Measurements from ENCODE around the gene ERH. TPM values are rescaled to one million over a fixed set of nuclear protein-coding genes. Genes with fewer than 3 reads are reported as not detected.

The ERH gene
- total and polyA plus RNA-seq, 2 donors (not counting 1 experiment from before 2014, with no cell fraction given), result 29.3 to 169 TPM

DNA sequence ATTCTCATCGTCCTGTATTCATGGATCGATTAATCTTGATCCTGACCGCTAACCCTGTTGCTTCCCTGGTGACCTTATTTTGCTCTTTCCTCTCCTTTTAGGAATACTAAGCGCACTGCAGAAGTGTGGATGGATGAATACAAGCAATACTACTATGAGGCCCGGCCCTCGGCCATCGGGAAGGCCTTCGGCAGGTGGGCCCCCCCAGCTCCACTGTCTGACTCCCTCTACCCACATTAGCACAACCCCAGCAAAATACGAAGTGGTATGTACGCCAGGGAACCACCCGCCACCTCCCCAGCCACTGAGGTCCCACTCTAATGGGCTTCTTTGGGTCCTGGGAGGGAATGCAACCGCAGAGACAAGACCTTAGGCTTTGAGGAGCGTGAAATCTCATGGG lies 58.7 kb downstream of the ERH start:
- WGBS (ENCODE audit: insufficient coverage), result 95% methylated on average over 6 of the region's 13 CpGs
- H3K79me2 ChIP-seq (ENCODE audit: control insufficient read depth, insufficient read depth, low read length), result no peaks in the 10 kb centered on the region
- no peaks in the 10 kb centered on the region for H3K36me3 ChIP-seq (replicated peaks in 1 of 2; ENCODE audit: control extremely low read depth in 1 of 2, control insufficient read depth in 1 of 2, extremely low read depth in 1 of 2, insufficient read depth in 2 of 2, low read length in 1 of 2)
- no peak overlapping the region for H3K4me2 ChIP-seq (replicated peaks; ENCODE audit: low read depth, low read length, poor library complexity, severe bottlenecking)
- H4K20me1 ChIP-seq (ENCODE audit: control insufficient read depth, insufficient read depth, low read length, poor library complexity, severe bottlenecking), result no peaks in the 10 kb centered on the region
- no peak overlapping the region for H2AFZ ChIP-seq (ENCODE audit: insufficient read depth, low read depth, low read length, poor library complexity, severe bottlenecking)
- no peak overlapping the region for H3K27ac ChIP-seq (ENCODE audit: low read length in 2 of 2)
- H3K27me3 Mint-ChIP-seq, result peaks cover 31% of the 10 kb centered on the region
- TF ChIP-seq EZH2 (IDR thresholded peaks at IDR 0.05; ENCODE audit: borderline replicate concordance, insufficient read depth, low read depth, low read length, poor library complexity, severe bottlenecking), result no peak
- TF ChIP-seq, protein P1, sequence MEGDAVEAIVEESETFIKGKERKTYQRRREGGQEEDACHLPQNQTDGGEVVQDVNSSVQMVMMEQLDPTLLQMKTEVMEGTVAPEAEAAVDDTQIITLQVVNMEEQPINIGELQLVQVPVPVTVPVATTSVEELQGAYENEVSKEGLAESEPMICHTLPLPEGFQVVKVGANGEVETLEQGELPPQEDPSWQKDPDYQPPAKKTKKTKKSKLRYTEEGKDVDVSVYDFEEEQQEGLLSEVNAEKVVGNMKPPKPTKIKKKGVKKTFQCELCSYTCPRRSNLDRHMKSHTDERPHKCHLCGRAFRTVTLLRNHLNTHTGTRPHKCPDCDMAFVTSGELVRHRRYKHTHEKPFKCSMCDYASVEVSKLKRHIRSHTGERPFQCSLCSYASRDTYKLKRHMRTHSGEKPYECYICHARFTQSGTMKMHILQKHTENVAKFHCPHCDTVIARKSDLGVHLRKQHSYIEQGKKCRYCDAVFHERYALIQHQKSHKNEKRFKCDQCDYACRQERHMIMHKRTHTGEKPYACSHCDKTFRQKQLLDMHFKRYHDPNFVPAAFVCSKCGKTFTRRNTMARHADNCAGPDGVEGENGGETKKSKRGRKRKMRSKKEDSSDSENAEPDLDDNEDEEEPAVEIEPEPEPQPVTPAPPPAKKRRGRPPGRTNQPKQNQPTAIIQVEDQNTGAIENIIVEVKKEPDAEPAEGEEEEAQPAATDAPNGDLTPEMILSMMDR (IDR thresholded peaks at IDR 0.05), result no peak
- no peak for DNase-seq
- no peak overlapping the region for H3K4me3 ChIP-seq (ENCODE audit: control extremely low read depth in 1 of 5, extremely low read depth in 1 of 5, insufficient read depth in 1 of 5, low read depth in 2 of 5, low read length in 4 of 5)
- H3K4me3 Mint-ChIP-seq, result no peak overlapping the region
- ChIA-PET POLR2A (no interaction called here), CTCF (no interaction called here)
- no peak overlapping the region for H3K27ac Mint-ChIP-seq
- intact Hi-C loops (cut with micrococcal nuclease), result no loop called here
- no peaks in the 10 kb centered on the region for H3K4me1 ChIP-seq (ENCODE audit: control insufficient read depth in 2 of 2, insufficient read depth in 2 of 2, low read length in 2 of 2)
- peaks cover 0 to 2% (median 0%) of the 10 kb centered on the region in 4 experiments for H3K27me3 ChIP-seq (replicated peaks in 1 of 4; ENCODE audit: control extremely low read depth in 1 of 4, control insufficient read depth in 3 of 4, insufficient read depth in 4 of 4, low read length in 3 of 4)
- no peak overlapping the region for H3K9ac ChIP-seq (ENCODE audit: low read length)
- peaks cover 0 to 3% (median 0%) of the 10 kb centered on the region in 3 donors for H3K9me3 ChIP-seq (ENCODE audit: control extremely low read depth in 1 of 3, control insufficient read depth in 2 of 3, insufficient read depth in 1 of 3, low read length in 2 of 3)
- H3K4me1 Mint-ChIP-seq, result peaks cover 2% of the 10 kb centered on the region
- no peak for ATAC-seq (ENCODE audit: low read depth)
- no peaks in the 10 kb centered on the region for H3K9me3 Mint-ChIP-seq (ENCODE audit: insufficient read depth)

DNA sequence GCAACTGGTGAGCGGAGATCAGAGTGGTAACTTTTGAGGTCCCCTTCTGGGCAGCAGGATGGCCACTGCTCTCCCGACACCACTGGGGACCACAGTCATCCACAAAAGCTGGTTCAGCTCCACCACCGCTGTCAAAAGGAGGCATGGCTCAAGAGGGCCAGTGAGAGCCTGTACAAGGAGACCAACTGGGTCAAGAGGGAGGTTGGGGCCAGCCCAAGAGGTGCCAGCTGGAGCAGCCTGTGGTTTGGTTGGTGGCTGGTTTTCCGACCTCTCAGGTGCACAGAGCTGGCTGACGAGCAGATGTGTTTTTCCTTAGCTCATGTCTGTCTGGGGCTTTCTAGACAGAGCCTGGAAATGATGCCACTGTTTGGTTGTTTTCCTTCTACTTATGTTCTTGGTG lies 60.1 kb downstream of the ERH start:
- peaks cover 0 to 2% (median 0%) of the 10 kb centered on the region in 4 experiments for H3K27me3 ChIP-seq (replicated peaks in 1 of 4; ENCODE audit: control extremely low read depth in 1 of 4, control insufficient read depth in 3 of 4, insufficient read depth in 4 of 4, low read length in 3 of 4)
- ATAC-seq (ENCODE audit: low read depth) (no peak), DNase-seq (no peak)
- H3K4me3 Mint-ChIP-seq, result no peak overlapping the region
- H3K27ac Mint-ChIP-seq, result no peak overlapping the region
- peaks cover 2% of the 10 kb centered on the region for H3K4me1 Mint-ChIP-seq
- intact Hi-C loops (cut with micrococcal nuclease), result no loop called here
- no peak overlapping the region for H3K4me2 ChIP-seq (replicated peaks; ENCODE audit: low read depth, low read length, poor library complexity, severe bottlenecking)
- ChIA-PET POLR2A (no interaction called here), CTCF (no interaction called here)
- H3K9me3 Mint-ChIP-seq (ENCODE audit: insufficient read depth), result no peaks in the 10 kb centered on the region
- no peak overlapping the region for H3K4me3 ChIP-seq (ENCODE audit: control extremely low read depth in 1 of 5, extremely low read depth in 1 of 5, insufficient read depth in 1 of 5, low read depth in 2 of 5, low read length in 4 of 5)
- WGBS (ENCODE audit: insufficient coverage), result 90% methylated on average over 5 of the region's 5 CpGs
- H3K4me1 ChIP-seq (ENCODE audit: control insufficient read depth in 2 of 2, insufficient read depth in 2 of 2, low read length in 2 of 2), result no peaks in the 10 kb centered on the region
- H4K20me1 ChIP-seq (ENCODE audit: control insufficient read depth, insufficient read depth, low read length, poor library complexity, severe bottlenecking), result no peaks in the 10 kb centered on the region
- no peak overlapping the region for H3K9ac ChIP-seq (ENCODE audit: low read length)
- TF ChIP-seq, protein P1 (IDR thresholded peaks at IDR 0.05), result no peak
- TF ChIP-seq EZH2 (IDR thresholded peaks at IDR 0.05; ENCODE audit: borderline replicate concordance, insufficient read depth, low read depth, low read length, poor library complexity, severe bottlenecking), result no peak
- no peaks in the 10 kb centered on the region for H3K36me3 ChIP-seq (replicated peaks in 1 of 2; ENCODE audit: control extremely low read depth in 1 of 2, control insufficient read depth in 1 of 2, extremely low read depth in 1 of 2, insufficient read depth in 2 of 2, low read length in 1 of 2)
- H3K79me2 ChIP-seq (ENCODE audit: control insufficient read depth, insufficient read depth, low read length), result no peaks in the 10 kb centered on the region
- H3K9me3 ChIP-seq (ENCODE audit: control extremely low read depth in 1 of 3, control insufficient read depth in 2 of 3, insufficient read depth in 1 of 3, low read length in 2 of 3), result peaks cover 0 to 3% (median 0%) of the 10 kb centered on the region in 3 donors
- H3K27ac ChIP-seq (ENCODE audit: low read length in 2 of 2), result no peak overlapping the region
- no peak overlapping the region for H2AFZ ChIP-seq (ENCODE audit: insufficient read depth, low read depth, low read length, poor library complexity, severe bottlenecking)
- H3K27me3 Mint-ChIP-seq, result peaks cover 30% of the 10 kb centered on the region
